Measurements from ENCODE around the gene ZBTB20.

Gene ZBTB20

GRCh38 chr3:114421204-114421603, 725.9 kb downstream of the ZBTB20 start:
- no peak for DNase-seq

GRCh38 chr3:114420072-114420471, 727.0 kb downstream of the ZBTB20 start:
- DNase-seq, result no peak

GRCh38 chr3:114418724-114419543, 728.2 kb downstream of the ZBTB20 start:
- peak; percentile 40 for DNase-seq

GRCh38 chr3:114418107-114418506, 729.0 kb downstream of the ZBTB20 start:
- no peak for DNase-seq

- no peak for DNase-seq
Measured at GRCh38 chr3:114417675-114418074, 729.4 kb downstream of the ZBTB20 start.

- no peak for DNase-seq
Measured at GRCh38 chr3:114417265-114417664, 729.8 kb downstream of the ZBTB20 start.

- DNase-seq, result no peak
Measured at GRCh38 chr3:114411811-114412803, 735.0 kb downstream of the ZBTB20 start.

GRCh38 chr3:114411190-114411668, 735.9 kb downstream of the ZBTB20 start:
- DNase-seq, result no peak

GRCh38 chr3:114408736-114409670, 738.1 kb downstream of the ZBTB20 start:
- DNase-seq, result no peak

- no peak for DNase-seq
Measured at GRCh38 chr3:114406922-114407321, 740.2 kb downstream of the ZBTB20 start.

GRCh38 chr3:114406286-114406685, 740.8 kb downstream of the ZBTB20 start:
- no peak for DNase-seq

GRCh38 chr3:114405202-114405990, 741.7 kb downstream of the ZBTB20 start:
- DNase-seq, result no peak

- no peak for DNase-seq
Measured at GRCh38 chr3:114404590-114404989, 742.5 kb downstream of the ZBTB20 start.

- no peak for DNase-seq
Measured at GRCh38 chr3:114402838-114403237, 744.2 kb downstream of the ZBTB20 start.

GRCh38 chr3:114401346-114401745, 745.7 kb downstream of the ZBTB20 start:
- no peak for DNase-seq

GRCh38 chr3:114400371-114400770, 746.7 kb downstream of the ZBTB20 start:
- DNase-seq, result no peak

GRCh38 chr3:114394551-114394950, 752.5 kb downstream of the ZBTB20 start:
- no peak for DNase-seq

GRCh38 chr3:114393367-114394072, 753.6 kb downstream of the ZBTB20 start:
- DNase-seq, result no peak

- DNase-seq, result no peak
Measured at GRCh38 chr3:114392831-114393230, 754.3 kb downstream of the ZBTB20 start.

GRCh38 chr3:114389156-114389555, 757.9 kb downstream of the ZBTB20 start:
- DNase-seq, result no peak

- DNase-seq, result no peak
Measured at GRCh38 chr3:114384558-114384903, 762.6 kb downstream of the ZBTB20 start.

Measured in GF-D8 (cell line).